Glomerular endothelial cell (primary cell): ENCODE measurements around the gene RNF157. TPM values are rescaled to one million over a fixed set of nuclear protein-coding genes. Genes with fewer than 3 reads are reported as not detected.
"Not testable (repeated sequence)": the region's sequence is repeated elsewhere in the genome, so short reads cannot be mapped to it uniquely, and the experiment has no call there.

Experiments used
- DNase-seq: peaks from one replicate; pipeline ENCODE4 v3.0.0-alpha.2; 2011; ENCODE audit warnings: low read depth, low spot score; ENCODE audit errors: extremely low read depth
- total RNA-seq: library from RNA; depleted of rRNA; stranded (reverse); fragments of >200 nt; gene quantifications from 2 replicates; pipeline ENCODE4 v1.2.3, GENCODE V29; 2015

The RNF157 gene
- total RNA-seq, 1 donor from 2014 or later = 0.58 TPM

DNA sequence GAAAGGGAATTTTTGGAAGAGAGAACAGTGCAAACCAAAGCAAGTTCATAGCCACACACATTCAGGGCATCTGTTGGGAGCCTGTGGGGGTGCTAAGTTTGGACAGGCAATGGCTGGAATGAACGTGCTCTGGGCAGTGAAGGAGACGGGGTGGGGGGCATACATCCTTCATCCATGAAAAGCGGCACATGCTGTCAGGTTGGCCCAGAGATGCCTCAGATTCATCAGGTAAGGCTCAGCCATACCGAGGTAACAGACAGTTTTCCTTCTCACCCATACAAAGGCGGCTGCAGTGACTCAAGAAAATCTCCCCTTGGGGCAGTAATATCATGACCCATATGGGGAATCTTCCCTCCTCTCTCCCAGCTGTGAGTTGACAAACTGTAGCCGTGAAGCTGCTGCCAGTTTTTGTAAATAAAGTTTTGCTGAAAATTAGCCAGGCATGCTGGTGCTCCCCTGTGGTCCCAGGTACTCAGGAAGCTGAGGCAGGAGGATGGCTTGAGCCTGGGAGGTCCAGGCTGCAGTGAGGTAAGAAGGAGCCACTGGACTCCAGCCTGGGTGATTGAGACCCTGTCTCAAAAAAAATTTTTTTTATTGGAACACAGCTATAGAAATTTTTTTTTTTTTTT, 15.6 kb upstream of the RNF157 start:
- DNase-seq = no peak

DNA sequence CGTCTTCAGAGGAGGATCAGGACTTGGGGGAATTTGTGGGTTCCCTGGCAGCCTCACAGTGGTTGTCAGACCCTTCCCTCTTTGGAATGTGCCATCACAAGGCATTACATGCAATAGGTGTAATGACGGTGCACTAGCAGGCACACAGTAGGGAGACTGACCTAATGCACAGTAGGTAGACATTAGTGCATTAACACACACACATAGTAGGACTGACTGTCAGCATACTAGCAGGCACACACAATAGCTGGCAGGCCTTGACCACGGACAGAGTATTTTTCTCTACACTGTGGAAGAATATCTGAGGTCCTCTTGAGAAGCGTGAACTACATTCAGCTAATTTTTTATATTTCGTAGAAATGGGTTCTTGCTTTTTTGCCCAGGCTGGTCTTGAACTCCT, 14.0 kb upstream of the RNF157 start:
- no peak for DNase-seq

DNA sequence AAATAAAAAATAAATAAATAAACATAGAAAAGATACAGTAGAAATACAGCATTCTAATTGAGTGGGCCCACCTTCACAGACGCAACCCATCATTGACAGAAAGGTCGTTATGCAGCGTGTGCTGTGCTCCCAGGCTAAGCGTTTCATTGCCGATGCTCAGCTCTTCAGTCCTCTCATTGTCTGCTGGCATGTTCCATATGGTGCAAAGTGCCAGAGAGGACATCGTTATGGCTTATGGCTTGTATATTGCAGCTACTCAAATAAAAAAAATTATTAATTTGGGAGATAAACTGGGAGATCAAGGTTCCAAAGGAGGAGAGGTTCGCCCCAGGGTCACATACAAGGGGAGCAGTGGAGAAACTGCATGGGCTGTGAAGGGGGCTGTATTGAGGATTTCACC, 13.5 kb upstream of the RNF157 start:
- DNase-seq = no peak

DNA sequence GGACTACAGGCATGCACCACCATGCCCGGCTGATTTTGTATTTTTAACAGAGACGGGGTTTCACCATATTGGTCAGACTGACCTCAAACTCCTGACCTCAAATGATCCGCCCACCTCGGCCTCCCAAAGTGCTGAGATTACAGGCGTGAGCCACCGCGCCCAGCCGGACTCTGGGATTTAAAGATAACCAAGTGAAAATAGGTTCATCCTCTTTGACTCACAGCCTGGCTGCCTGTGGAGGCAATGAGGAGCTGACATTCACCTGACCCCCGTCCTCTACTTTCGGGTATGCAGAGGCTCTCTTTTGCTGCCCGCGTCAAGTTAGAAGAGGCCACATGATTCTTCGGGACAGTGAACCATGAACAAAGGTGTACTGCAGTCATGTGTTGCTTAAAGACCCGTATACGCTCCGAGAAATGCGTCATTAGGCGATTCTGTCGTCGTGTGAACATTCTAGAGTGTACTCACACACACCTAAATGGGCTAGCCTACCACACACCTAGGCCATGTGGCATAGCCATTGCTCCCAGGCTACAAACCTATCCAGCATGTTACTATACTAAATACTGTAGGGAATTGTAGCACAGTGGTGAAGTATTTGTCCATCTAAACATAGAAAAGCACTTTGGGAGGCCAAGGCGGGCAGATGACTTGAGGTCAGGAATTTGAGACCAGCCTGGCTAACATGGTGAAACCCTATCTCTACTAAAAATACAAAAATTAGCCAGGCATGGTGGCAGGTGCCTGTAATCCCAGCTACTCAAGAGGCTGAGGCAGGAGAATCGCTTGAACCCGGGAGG, 12.9 kb upstream of the RNF157 start:
- DNase-seq = not testable (repeated sequence)

DNA sequence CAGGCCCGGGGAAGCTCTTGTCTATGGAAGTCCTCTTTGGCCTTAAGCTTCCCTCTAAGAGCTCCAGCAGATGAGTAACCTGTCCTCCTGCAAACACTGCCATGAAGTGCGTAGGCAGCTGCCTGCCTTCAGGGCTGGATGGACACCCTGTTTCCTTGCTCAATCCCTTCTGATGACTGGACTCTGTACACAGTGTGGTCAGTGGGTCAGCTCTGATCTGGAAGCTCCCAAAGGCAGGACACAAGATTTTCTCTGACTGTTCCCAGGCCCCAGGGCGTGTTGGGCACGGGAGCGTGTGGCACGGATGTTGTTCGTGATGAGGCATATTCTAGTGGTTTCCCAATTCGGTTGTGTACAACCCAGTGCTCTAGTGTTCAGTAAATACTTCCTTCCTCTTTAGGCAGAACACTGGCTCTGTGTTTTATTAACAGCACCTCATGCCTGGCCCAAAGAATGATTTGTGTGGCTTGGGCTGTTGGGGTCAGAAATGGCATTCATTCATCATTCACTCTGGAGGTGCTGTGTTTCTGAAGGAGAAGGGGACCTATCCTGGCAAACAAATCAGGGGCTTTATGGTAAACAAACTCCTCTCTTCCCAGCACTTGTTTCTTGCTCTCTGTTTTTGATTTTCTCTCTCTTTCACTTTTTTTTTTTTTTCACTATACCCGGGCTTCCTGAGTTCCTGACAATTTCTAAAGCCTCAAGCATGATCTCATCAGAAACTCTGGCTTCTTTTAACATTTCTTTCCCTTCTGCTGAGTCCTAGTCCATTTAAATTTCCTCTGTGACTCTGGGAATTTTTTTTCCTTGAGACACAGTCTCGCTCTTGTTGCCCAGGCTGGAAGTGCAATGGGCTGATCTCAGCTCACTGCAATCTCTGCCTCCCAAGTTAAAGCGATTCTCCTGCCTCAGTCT, 12.0 kb upstream of the RNF157 start:
- no peak for DNase-seq

DNA sequence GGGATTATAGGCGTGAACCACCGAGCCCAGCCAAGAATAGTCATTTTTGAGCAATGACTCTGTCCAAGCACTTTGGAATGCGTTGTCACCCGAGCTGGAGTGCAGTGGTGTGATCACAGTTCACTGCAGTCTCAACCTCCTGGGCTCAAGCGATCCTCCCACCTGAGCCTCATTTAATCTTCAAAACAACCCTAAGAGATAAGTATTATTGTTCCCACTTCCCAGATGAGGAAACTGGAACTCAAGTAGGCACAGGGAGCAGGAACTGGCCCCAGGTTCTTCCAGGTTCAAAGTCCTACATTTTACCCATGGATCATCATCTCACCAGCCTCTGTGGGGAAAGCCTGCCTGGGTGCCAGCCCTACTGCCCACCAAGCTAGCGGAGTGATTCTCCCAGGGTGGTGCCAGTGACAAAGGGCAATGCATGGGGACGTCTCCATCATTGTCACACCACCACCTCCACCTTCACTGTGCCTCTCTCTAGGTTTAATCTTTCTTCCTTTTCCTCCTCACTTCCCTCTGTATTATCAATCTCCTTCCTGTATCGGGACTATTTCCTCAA, 11.3 kb upstream of the RNF157 start:
- DNase-seq = no peak

DNA sequence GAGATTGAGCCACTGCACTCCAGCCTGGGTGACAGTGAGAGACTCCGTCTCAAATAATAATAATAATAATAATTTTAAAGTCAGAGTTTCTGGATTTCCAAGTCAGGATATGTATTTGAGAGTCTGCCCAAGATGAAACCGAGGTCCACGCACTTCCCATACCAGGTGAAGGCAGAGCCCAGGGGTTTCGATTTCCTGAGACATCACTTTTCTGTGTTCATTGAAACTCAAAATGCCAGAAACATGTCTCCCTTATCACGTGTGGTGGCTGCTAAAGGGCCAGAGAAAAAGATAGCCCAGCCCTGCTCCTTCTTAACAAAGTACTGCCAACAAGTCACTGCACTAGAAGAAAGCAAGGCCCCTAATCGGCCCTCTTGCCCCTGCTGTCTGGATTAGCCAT, 9.8 kb upstream of the RNF157 start:
- DNase-seq = no peak

DNA sequence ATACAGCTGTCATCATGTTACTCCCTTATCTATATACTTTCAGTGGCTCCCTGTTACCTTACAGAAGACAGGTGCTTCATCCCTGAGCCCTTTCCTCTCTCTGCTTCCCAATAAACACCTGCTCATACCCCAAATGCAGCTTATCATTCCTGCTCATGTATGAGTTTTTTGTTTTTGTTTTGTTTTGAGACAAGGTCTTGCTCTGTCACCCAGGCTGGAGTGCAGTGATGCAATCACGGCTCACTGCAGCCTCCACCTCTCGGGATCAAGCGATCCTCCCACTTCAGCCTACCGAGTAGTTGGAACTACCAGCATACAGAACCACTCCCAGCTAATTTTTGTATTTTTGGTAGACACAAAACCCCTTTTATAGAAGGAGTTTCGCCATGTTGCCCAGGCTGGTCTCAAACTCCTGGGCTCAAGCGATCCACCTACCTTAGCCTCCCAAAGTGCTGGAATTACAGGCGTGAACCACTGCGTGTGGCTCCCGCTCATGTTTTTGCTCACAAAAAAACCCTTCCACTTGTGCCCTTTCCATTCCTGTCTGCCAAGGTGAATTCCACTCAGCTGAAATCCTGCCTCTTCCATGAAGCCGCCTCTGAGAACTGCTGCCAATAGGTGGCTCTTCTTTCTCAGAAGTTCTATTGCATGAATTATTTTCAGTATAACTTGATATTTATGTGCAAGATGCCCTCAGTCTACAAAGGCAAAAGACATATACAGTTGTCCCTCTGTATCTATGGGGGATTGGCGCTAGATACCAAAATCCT, 7.9 kb upstream of the RNF157 start:
- DNase-seq = no peak

DNA sequence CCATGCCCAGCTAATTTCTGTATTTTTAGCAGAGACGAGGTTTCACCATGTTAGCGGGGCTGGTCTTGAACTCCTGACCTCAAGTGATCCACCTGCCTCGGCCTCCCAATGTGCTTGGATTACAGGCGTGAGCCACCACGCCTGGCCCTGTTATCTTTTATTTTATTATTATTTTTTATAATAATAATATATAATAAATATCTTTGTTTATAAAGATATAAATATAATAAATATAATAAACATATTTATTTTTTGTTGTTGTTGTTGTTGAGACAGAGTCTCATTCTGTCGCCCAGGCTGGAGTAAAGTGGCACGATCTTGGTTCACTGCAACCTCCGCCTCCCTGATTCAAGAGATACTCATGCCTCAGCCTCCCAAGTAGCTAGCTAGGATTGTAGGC, 7.0 kb upstream of the RNF157 start:
- DNase-seq = no peak

DNA sequence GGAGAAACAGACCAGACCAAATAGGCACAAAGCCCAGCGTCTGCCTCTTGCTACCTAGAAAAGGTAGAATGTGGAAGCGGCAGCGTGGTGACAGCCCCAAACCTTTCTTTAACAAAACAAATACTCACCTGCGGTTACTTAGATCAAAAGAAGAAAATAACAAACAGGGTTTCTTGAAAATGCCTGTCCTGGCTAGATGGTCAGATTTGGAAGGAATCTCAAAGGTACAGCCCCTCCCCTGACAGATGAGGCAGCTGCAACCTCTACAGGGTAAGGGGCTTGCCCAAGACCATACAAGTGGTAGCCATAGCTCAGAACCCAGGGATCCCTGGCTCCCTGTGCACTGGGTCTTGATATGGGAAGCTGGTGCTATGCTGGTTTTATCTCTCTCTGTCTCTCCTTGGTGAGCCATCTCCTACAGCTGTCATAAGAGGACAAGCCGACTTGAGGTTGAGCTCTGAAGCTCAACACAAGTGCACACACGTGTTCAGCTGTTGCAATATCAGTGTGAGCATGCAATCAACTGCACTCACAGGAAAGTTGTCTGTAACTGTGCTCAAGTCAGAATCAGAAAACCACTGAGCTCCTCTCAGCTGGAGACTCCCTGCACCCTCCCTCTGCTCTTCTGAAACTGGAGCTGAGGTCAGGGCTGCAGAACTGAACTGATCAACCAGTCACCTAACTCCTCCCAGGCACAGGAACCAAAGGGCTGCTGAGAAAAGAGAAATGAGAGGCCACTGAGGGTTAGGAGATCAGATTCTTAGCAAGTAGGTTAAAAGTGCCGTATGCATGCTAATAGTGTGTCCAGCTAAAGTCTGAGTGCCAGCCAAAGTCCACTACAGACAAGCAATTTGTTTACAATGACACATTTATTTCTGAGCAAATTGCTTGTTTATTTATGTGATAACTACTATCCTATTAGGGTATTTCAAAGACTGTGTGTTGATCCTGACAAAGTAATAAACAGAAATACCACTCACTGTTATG, 6.1 kb upstream of the RNF157 start:
- no peak for DNase-seq

DNA sequence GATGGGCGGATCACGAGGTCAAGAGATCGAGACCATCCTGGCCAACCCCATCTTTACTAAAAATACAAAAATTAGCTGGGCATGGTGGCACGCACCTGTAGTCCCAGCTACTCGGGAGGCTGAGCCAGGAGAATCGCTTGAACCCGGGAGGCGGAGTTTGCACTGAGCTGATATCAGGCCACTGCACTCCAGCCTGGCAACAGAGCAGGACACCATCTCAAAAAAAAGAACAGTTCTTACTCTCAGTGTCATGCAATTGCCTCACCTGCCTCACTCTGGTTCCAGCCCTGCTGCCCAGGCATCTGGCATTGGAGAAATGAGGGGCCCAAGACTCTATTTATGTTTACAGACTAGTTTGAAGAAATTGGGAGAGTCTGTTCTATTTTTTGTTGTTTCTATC, 4.4 kb upstream of the RNF157 start:
- DNase-seq = not testable (repeated sequence)

DNA sequence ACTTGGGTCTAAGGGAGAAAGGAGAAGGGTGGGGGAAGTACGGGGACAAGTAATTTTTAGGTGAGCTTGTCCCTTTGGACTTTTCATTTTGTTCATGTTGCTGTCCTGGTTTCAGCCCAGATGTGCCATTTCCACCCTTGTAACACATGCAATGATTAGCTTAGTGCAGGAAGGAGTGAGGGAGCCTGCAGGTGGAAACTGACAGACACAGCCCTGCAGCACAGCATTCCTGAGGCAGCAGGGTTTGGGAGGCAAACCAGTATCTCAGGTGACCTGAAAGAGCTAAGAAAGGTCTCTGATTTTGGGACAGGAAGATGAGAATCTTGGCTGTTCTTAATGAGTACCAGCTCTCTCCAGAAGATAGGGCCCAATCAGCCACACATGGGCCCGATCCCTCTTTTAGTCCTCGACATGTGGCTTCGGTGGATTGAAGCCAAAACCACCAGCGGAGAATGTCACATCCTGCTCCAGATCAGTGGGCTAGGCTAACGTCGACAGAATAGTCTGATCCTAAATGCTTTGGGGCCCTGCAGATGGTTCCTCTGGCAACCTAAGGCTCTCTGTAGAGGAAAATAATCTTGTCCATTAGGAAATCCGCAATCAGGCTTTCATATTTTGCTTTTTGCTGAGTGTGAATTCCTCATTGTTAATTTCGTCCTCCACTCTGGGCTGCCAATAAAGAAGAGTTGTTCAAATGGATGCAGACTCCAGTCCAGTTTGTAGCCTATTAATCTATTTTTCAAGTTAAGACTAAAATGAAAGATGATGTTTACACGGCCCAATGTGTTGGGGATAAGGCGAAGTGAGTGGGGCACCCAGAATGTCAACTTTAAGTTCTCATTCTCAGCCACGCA, 3.8 kb upstream of the RNF157 start:
- no peak for DNase-seq

DNA sequence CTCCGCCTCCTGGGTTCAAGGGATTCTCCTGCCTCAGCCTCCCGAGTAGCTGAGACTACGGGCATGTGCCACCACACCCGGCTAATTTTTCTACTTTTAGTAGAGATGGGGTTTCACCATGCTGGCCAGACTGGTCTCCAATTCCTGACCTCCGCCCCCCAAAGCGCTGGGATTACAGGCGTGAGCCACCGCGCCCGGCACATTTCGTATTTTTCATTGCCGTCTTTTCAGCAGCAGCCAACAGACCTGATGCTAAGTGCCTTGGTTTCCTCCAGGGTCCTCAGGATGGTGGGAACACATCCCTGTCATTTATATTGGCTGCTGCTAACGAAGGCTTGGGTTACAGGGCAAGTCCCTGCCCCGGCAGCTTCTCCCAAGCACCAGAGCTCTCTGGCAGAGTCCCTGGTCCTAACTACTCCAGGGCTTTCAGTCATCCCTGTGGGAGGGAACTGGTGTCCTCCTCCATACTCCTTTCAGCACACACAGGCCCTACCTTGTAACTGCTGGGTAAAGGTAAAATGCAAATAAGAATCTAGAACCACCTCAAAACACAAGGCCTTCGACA, 1.5 kb upstream of the RNF157 start:
- DNase-seq = no peak

DNA sequence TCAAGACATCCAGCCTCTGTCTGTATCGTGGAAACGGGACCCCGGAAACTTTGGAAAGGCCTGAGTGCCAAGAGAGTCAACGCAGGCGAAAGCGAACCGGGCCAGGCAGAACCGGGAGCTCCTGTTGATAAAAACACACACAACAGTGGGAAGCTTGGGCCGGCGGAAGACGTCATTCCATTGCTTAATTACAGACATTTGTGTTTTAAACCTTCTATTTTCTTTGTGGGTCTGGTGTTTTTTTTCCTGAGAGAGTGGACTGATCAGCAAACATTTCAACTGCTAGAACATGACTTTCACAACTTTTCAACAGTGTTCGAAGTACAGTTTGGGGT, 878 bp upstream of the RNF157 start:
- no peak for DNase-seq

DNA sequence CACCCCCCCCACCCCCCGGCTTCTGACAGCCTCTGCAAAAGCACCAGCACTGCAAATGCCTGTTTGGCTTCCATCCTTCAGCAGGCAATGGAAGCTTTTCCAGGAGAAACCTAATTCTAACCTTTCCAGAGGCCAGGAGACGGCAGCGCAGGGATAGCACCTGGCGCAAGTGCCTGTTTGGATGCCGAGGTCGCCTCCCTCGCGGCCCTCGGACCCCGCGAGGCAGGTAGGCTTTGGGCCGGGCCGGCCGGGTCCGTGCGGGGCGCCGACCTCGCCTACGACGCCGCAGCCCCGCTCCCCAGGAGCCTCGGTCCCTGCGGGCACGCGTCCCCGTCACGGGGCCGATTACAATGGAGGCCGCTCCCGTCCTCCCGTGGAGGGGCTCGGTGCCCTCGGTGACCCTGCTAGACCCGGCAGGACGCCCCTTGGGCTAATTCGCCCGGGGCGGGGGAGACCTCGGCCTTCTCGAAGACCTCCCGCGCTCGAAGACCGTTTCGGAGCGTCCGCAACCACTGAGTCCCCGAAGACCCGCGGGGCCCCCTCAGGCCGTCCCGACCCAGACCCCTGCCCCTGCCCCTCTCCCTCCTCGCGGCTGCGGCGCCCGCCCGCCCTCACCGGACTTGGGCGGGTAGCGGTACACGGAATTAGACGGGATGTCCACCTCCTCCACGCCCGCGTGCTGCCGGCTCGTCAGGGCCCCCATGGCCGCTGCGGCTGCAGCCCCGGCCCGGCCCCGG, 587 bp downstream of the RNF157 start:
- DNase-seq = no peak

DNA sequence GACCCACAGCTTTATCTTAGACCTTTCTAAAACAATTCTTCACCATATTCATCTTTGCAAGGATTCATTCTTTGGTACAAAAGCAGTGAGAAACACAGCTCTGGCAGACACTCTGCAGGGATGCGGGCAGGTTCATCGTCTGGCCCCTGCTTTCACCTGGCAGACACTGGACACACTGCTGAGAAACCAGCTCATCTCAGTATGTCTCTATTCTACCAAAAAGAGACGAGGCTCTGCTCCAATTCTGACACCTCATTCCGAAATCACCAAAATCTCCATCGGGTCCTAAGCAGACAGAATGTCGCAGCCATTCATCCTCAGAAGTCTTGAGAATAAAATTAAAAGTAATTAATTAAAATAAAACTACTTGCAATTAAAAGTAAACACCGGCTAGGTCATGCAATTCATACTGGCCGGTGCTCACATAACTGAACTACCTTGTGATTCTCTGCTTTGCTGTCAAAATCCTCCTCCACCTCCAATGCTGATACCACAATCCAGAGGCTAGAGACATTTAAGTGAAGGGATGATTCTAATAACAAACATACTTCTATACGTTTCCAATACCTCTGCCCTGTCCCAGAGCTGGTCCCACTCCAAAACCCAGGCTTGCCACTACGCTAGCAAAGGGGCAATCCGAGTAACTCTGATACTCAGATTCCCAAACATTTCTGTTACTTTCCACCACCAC, 1.3 kb downstream of the RNF157 start:
- DNase-seq = no peak

DNA sequence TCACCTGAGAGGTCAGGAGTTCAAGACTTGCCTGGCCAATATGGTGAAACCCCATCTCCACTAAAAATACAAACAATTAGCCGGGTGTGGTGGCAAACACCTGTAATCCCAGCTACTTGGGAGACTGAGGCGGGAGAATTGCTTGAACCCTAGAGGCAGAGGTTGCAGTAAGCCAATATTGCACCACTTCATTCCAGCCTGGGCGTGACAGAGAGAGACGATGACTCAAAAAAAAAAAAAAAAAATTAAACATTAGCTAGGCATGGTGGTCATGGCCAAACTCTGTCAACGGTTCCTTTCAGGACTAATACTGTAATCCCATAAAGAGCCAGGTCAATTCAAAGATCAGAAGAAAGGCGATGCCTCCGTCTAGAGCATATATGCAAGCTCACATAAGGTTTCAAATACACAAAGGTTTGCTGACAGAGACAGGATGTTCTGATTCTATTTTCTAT, 2.4 kb downstream of the RNF157 start:
- DNase-seq = no peak
